LNCaP clone FGC (cell line): ENCODE measurements around the gene NECAB2.

Source experiments
- DNase-seq: peaks from one replicate; pipeline ENCODE4 v3.0.0-alpha.2; 2011; ENCODE audit warnings: low read depth
- H3K4me3 ChIP-seq: 2 replicates; pipeline ENCODE4 v1.5.1; 2011; ENCODE audit warnings: mild to moderate bottlenecking, low read depth, low read length, control low read depth
- CTCF ChIP-seq: IDR thresholded peaks from 2 replicates; pipeline ENCODE4 v1.5.1; 2012; ENCODE audit warnings: mild to moderate bottlenecking; ENCODE audit not compliant: control insufficient read depth, insufficient read depth; ENCODE audit errors: extremely low read depth

NECAB2 gene

GRCh38 chr16:84007965-84008364, 39.9 kb downstream of the NECAB2 start:
- no peak for TF ChIP-seq CTCF
- DNase-seq = no peak
- H3K4me3 ChIP-seq = no peak overlapping the region

- no peak for DNase-seq
- TF ChIP-seq CTCF = no peak
- H3K4me3 ChIP-seq = no peak overlapping the region
Measured at GRCh38 chr16:84009282-84009681, 41.2 kb downstream of the NECAB2 start.

- no peak for TF ChIP-seq CTCF
- DNase-seq = peak; percentile 97
- H3K4me3 ChIP-seq = no peak overlapping the region
Measured at GRCh38 chr16:84013787-84014569, 45.9 kb downstream of the NECAB2 start.

GRCh38 chr16:84014570-84015327, 46.7 kb downstream of the NECAB2 start:
- no peak for DNase-seq
- H3K4me3 ChIP-seq = no peak overlapping the region
- TF ChIP-seq CTCF = no peak

GRCh38 chr16:84015399-84015798, 47.4 kb downstream of the NECAB2 start:
- H3K4me3 ChIP-seq = no peak overlapping the region
- no peak for TF ChIP-seq CTCF
- no peak for DNase-seq

GRCh38 chr16:84016477-84016876, 48.4 kb downstream of the NECAB2 start:
- DNase-seq = no peak
- no peak overlapping the region for H3K4me3 ChIP-seq
- TF ChIP-seq CTCF = no peak
